Neural cell (in vitro differentiated cells): ENCODE data around the gene TRABD2B. TPM values are rescaled to one million over a fixed set of nuclear protein-coding genes. Genes with fewer than 3 reads are reported as not detected.

Experiments
- H2AFZ ChIP-seq: fragments of 200-600, 300-800 bp; sonication (generic), shearing (Covaris generic); 2 replicates; pipeline ENCODE4 v1.6.0; 2014; ENCODE audit warnings: low read depth, mild to moderate bottlenecking, antibody characterized with exemption, low read length, moderate library complexity
- H3F3A ChIP-seq: fragments of 200-600 bp; shearing (Covaris generic); 2 replicates; pipeline ENCODE4 v1.6.1; 2016; ENCODE audit warnings: mild to moderate bottlenecking, moderate library complexity, mixed read lengths, antibody characterized with exemption, low read length; ENCODE audit not compliant: insufficient read depth, poor library complexity, severe bottlenecking
- H3K27ac ChIP-seq: fragments of 200-600, 300-800 bp; sonication (generic), shearing (Covaris generic); 2 replicates; pipeline ENCODE4 v1.5.1; 2014; ENCODE audit warnings: mild to moderate bottlenecking, low read length, moderate library complexity
- H3K27me3 ChIP-seq: fragments of 300-800, 200-600 bp; sonication (generic), shearing (Covaris generic); 2 replicates; pipeline ENCODE4 v1.6.0; 2014; ENCODE audit warnings: mild to moderate bottlenecking, low read depth, low read length, moderate library complexity; ENCODE audit not compliant: insufficient read depth
- H3K36me3 ChIP-seq: fragments of 300-800, 200-600 bp; sonication (generic), shearing (Covaris generic); 2 replicates; pipeline ENCODE4 v1.5.1; 2014; ENCODE audit warnings: mild to moderate bottlenecking, antibody characterized with exemption, low read length, moderate library complexity; ENCODE audit not compliant: insufficient read depth
- H3K4me2 ChIP-seq: fragments of 300-800, 200-600 bp; sonication (generic), shearing (Covaris generic); 2 replicates; pipeline ENCODE4 v1.6.0; 2014; ENCODE audit warnings: mild to moderate bottlenecking, low read length
- H3K4me3 ChIP-seq: fragments of 300-800, 200-600 bp; sonication (generic), shearing (Covaris generic); 2 replicates; pipeline ENCODE4 v1.5.1; 2014; ENCODE audit warnings: mild to moderate bottlenecking, low read length, moderate library complexity
- H3K79me2 ChIP-seq: fragments of 200-600 bp; shearing (Covaris generic); replicated peaks from 2 replicates; pipeline ENCODE4 v1.6.0; 2014; ENCODE audit warnings: mild to moderate bottlenecking, low read length, moderate library complexity; ENCODE audit not compliant: insufficient read depth
- H3K9ac ChIP-seq: fragments of 300-800, 200-600 bp; sonication (generic), shearing (Covaris generic); 2 replicates; pipeline ENCODE4 v1.6.1; 2016; ENCODE audit warnings: mild to moderate bottlenecking, low read length, mixed read lengths
- H3K9me2 ChIP-seq: fragments of 200-600 bp; shearing (Covaris generic); 2 replicates; pipeline ENCODE4 v1.6.1; 2016; ENCODE audit warnings: mild to moderate bottlenecking, low read length, mixed read lengths; ENCODE audit not compliant: insufficient read depth
- H3K9me3 ChIP-seq: fragments of 200-600, 300-800 bp; sonication (generic), shearing (Covaris generic); 2 replicates; pipeline ENCODE4 v1.6.1; 2016; ENCODE audit warnings: mild to moderate bottlenecking, mixed run types, low read length, moderate library complexity, mixed read lengths
- H4K20me1 ChIP-seq: fragments of 200-600 bp; shearing (Covaris generic); 2 replicates; pipeline ENCODE4 v1.6.1; 2016; ENCODE audit warnings: mild to moderate bottlenecking, mixed run types; ENCODE audit not compliant: insufficient read depth
- CTCF ChIP-seq: fragments of 450-650 bp; IDR thresholded peaks from 2 replicates; pipeline ENCODE4 v1.5.1; 2014; ENCODE audit warnings: antibody characterized with exemption, mild to moderate bottlenecking, moderate library complexity; ENCODE audit not compliant: poor library complexity, severe bottlenecking
- EP300 ChIP-seq: fragments of 450-650 bp; conservative IDR thresholded peaks from 2 replicates; pipeline ENCODE4 v1.6.1; 2014; ENCODE audit warnings: antibody characterized with exemption, mild to moderate bottlenecking, moderate library complexity; ENCODE audit not compliant: poor library complexity, severe bottlenecking
- EZH2 ChIP-seq: fragments of 200-600, 300-800 bp; shearing (Covaris generic), sonication (generic); IDR thresholded peaks from 2 replicates; pipeline ENCODE4 v1.6.1; 2014; ENCODE audit warnings: antibody characterized with exemption, low read length, borderline replicate concordance, mild to moderate bottlenecking; ENCODE audit not compliant: insufficient read depth, poor library complexity, severe bottlenecking
- MXI1 ChIP-seq: fragments of 450-650 bp; conservative IDR thresholded peaks from 2 replicates; pipeline ENCODE4 v1.6.1; 2014; ENCODE audit warnings: antibody characterized with exemption, mild to moderate bottlenecking; ENCODE audit not compliant: poor library complexity, severe bottlenecking
- POLR2AphosphoS5 ChIP-seq: IDR thresholded peaks from 2 replicates; pipeline ENCODE4 v1.6.1; 2012
- RAD21 ChIP-seq: fragments of 450-650 bp; conservative IDR thresholded peaks from 2 replicates; pipeline ENCODE4 v1.6.1; 2014; ENCODE audit warnings: antibody characterized with exemption, mild to moderate bottlenecking, moderate library complexity
- REST ChIP-seq: IDR thresholded peaks from 2 replicates; pipeline ENCODE4 v1.6.1; 2012; ENCODE audit warnings: borderline replicate concordance
- SMC3 ChIP-seq: fragments of 450-650 bp; conservative IDR thresholded peaks from 2 replicates; pipeline ENCODE4 v1.6.1; 2014; ENCODE audit warnings: antibody characterized with exemption, mild to moderate bottlenecking, moderate library complexity; ENCODE audit not compliant: poor library complexity
- TAF1 ChIP-seq: IDR thresholded peaks from 2 replicates; pipeline ENCODE4 v1.6.1; 2012; ENCODE audit warnings: low read depth
- polyA plus RNA-seq: library from polyadenylated mRNA; depleted of rRNA; stranded (reverse); fragments of >200 nt; gene quantifications from 2 replicates; pipeline ENCODE4 v1.2.3, GENCODE V29; 2014

TRABD2B gene
- polyA plus RNA-seq, 1 donor from 2014 or later: 0.02 TPM

DNA sequence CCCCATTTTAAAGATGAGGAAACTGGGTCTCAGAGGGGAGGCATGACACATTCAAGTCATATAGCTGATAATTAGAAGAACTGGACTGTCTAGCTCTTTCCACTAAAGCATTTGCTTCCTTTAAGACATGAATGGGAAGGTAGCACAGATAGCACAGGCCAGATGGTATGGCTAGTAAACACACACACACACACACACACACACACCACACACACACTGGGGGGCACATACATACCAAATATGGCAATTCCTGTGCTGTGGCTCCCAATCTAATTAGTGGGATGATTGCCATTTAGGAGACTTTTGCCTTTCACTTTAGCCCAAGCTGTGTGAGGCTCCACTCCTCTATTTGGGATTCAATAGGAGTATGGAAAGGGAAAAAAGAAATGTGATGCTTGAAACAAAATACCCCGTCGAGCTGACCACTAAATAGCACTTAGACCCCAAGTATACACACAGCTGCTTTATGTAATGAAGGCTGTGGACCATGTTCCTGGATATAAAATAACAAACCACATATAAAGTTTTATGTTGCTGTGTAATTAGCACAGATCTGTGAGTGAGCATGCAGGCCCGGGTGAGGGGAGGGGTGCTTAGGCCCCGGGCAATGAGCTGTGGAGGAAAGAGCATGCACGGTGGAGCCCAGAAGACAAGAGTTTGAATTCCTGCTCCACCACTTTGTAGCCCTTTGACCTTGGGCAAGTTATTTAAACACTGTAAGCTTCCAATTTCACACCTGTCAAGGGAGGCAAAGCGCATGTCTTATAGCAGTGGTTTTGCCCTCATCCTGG, 6.8 kb upstream of the TRABD2B start:
- Histone ChIP-seq H2AFZ (no peak overlapping the region), H3K79me2 (no peaks in the 10 kb centered on the region), H3K36me3 (no peaks in the 10 kb centered on the region), H3K4me3 (no peak overlapping the region), H3K9ac (no peak overlapping the region), H3K9me3 (no peaks in the 10 kb centered on the region), H3F3A (no peaks in the 10 kb centered on the region), H3K27me3 (peaks cover 15% of the 10 kb centered on the region), H3K9me2 (no peaks in the 10 kb centered on the region), H4K20me1 (no peaks in the 10 kb centered on the region), H3K4me2 (no peak overlapping the region), H3K27ac (no peak overlapping the region)
- TF ChIP-seq POLR2AphosphoS5 (no peak), REST (no peak), EZH2 (no peak)

- Histone ChIP-seq H3K27ac (no peak overlapping the region), H3K27me3 (peaks cover 31% of the 10 kb centered on the region), H3K79me2 (no peaks in the 10 kb centered on the region), H2AFZ (no peak overlapping the region), H3F3A (no peaks in the 10 kb centered on the region), H4K20me1 (no peaks in the 10 kb centered on the region), H3K9me3 (no peaks in the 10 kb centered on the region), H3K9me2 (no peaks in the 10 kb centered on the region), H3K4me3 (no peak overlapping the region), H3K9ac (no peak overlapping the region), H3K4me2 (no peak overlapping the region), H3K36me3 (no peaks in the 10 kb centered on the region)
- no peak for TF ChIP-seq SMC3
- no peak for TF ChIP-seq TAF1
- TF ChIP-seq EP300: no peak
- no peak for TF ChIP-seq POLR2AphosphoS5
- TF ChIP-seq REST: no peak
- TF ChIP-seq EZH2: no peak
- no peak for TF ChIP-seq CTCF
- no peak for TF ChIP-seq RAD21
- TF ChIP-seq MXI1: no peak
Observed at GRCh38 chr1:48002142-48002541, 5.0 kb upstream of the TRABD2B start.
